K562 (cell line): ENCODE data around the gene NTM. TPM values are rescaled to one million over a fixed set of nuclear protein-coding genes. Genes with fewer than 3 reads are reported as not detected.

ENCODE experiments used
- ATAC-seq: fragments of 200-7000 bp; cut with Tn5 transposase; 3 replicates; pipeline ENCODE4 v1.9.1; 2020; ENCODE audit warnings: moderate library complexity
- BruUV-seq: library from RNA; stranded (reverse); fragments of 400-500 nt; replicated peaks from 2 replicates; lab custom pipeline; 2021; lab: Mats Ljungman, UMichigan
- CTCF ChIA-PET: fragments of 300-600 bp; formaldehyde crosslinking; extraction: SDS; loops from one replicate; lab custom pipeline; 2021; ENCODE audit warnings: low intra/inter-chr PET ratio; lab: Yijun Ruan, JAX
- POLR2A ChIA-PET: fragments of 300-600, 350-650 bp; sonication (Branson Sonifier 250); formaldehyde crosslinking; extraction: SDS; loops from one replicate; lab custom pipeline; 2021; ENCODE audit warnings: antibody characterized with exemption, inconsistent platforms; lab: Yijun Ruan, JAX
- DNase-seq, 4 experiments: peaks; one replicate each; pipeline versions ENCODE4 v3.0.0 to v3.0.0-alpha.2; 2011 to 2018; ENCODE audit warnings: low spot score in 3 of 4, mixed read lengths in 3 of 4; ENCODE audit errors: extremely low read depth in 1 of 4
- FAIRE-seq: peaks from 2 replicates; lab custom pipeline; 2011; peaks lifted over from hg19 to GRCh38; lab: Jason Lieb, UNC
- H2AFZ ChIP-seq: 2 replicates; pipeline ENCODE4 v1.6.0; 2011; ENCODE audit warnings: low read depth, low read length, control low read depth, inconsistent platforms
- H3K27ac ChIP-seq: fragments of 200-600 bp; 3 replicates; pipeline ENCODE4 v1.8.0; 2011; ENCODE audit warnings: low read depth, mild to moderate bottlenecking, control low read depth, inconsistent platforms, low read length, moderate library complexity, mixed read lengths; ENCODE audit errors: extremely low read depth
- H3K27me3 ChIP-seq, 2 experiments: fragments of 300-600 bp in 1 of 2; 2 replicates in 1 of 2; 3 replicates in 1 of 2; pipeline versions ENCODE4 v1.6.0 to v1.8.0; 2011; ENCODE audit warnings: inconsistent platforms in 2 of 2, low read length in 2 of 2, mild to moderate bottlenecking in 1 of 2, mixed read lengths in 1 of 2, moderate library complexity in 1 of 2; ENCODE audit not compliant: control insufficient read depth in 2 of 2, insufficient read depth in 2 of 2
- H3K36me3 ChIP-seq: fragments of 300-600 bp; 3 replicates; pipeline ENCODE4 v1.8.0; 2011; ENCODE audit warnings: mild to moderate bottlenecking, low read length, inconsistent platforms; ENCODE audit not compliant: control insufficient read depth, insufficient read depth
- H3K4me1 ChIP-seq, 2 experiments: fragments of 200-600 bp in 1 of 2; replicated peaks in 1 of 2; 2 replicates in 1 of 2; 3 replicates in 1 of 2; pipeline versions ENCODE4 v1.5.1 to v1.8.0; 2011; ENCODE audit warnings: inconsistent platforms in 2 of 2, low read length in 2 of 2, mild to moderate bottlenecking in 1 of 2, mixed read lengths in 1 of 2, moderate library complexity in 1 of 2; ENCODE audit not compliant: control insufficient read depth in 2 of 2, insufficient read depth in 2 of 2
- H3K4me2 ChIP-seq: 2 replicates; pipeline ENCODE4 v1.6.1; 2011; ENCODE audit warnings: low read length, control low read depth, inconsistent platforms, mixed read lengths; ENCODE audit not compliant: insufficient read depth
- H3K4me3 ChIP-seq: fragments of 200-600 bp; sonication (generic), shearing (Covaris generic); 2 replicates; pipeline ENCODE4 v1.5.1; 2016; ENCODE audit warnings: control low read depth, inconsistent platforms
- H3K79me2 ChIP-seq: fragments of 200-600 bp; 3 replicates; pipeline ENCODE4 v1.8.0; 2011; ENCODE audit warnings: low read length, inconsistent platforms; ENCODE audit not compliant: control insufficient read depth, insufficient read depth
- H3K9ac ChIP-seq, 2 experiments: 2 replicates each; pipeline versions ENCODE4 v1.6.0 to v1.6.1; 2011; ENCODE audit warnings: low read depth in 2 of 2, low read length in 2 of 2, control low read depth in 1 of 2, inconsistent platforms in 1 of 2, mild to moderate bottlenecking in 1 of 2, mixed read lengths in 1 of 2; ENCODE audit not compliant: insufficient read depth in 1 of 2
- H3K9me1 ChIP-seq: one replicate; pipeline ENCODE4 v1.6.0; 2011; ENCODE audit warnings: inconsistent platforms, mild to moderate bottlenecking, low read length, moderate library complexity; ENCODE audit not compliant: control insufficient read depth, insufficient read depth
- H3K9me3 ChIP-seq: replicated peaks from 2 replicates; pipeline ENCODE4 v1.5.1; 2011; ENCODE audit warnings: low read depth, low read length, inconsistent platforms; ENCODE audit not compliant: control insufficient read depth, insufficient read depth
- H4K20me1 ChIP-seq: replicated peaks from 2 replicates; pipeline ENCODE4 v1.6.1; 2011; ENCODE audit warnings: low read length, inconsistent platforms, mixed read lengths; ENCODE audit not compliant: control insufficient read depth, insufficient read depth
- BCOR ChIP-seq: fragments of 450-650 bp; IDR thresholded peaks from 2 replicates; pipeline ENCODE4 v1.6.1; 2016
- CAMTA2 ChIP-seq: fragments of 250-450 bp; sonication (Bioruptor Pico); conservative IDR thresholded peaks from 2 replicates; pipeline ENCODE4 v1.5.1; 2022
- CHD2 ChIP-seq: IDR thresholded peaks from 2 replicates; pipeline ENCODE4 v1.6.1; 2011; ENCODE audit warnings: low read depth, low read length
- DACH1 ChIP-seq: fragments of 450-650 bp; IDR thresholded peaks from 2 replicates; pipeline ENCODE4 v1.6.1; 2018; ENCODE audit not compliant: partially characterized antibody
- FOXK1 ChIP-seq: sonication (generic); formaldehyde crosslinking; IDR thresholded peaks from 2 replicates; pipeline ENCODE4 v1.8.0; 2022; ENCODE audit warnings: missing genetic modification reagents, mild to moderate bottlenecking, borderline replicate concordance
- KDM4B ChIP-seq, 2 experiments: fragments of 450-650 bp in 1 of 2; sonication (generic) in 1 of 2; IDR thresholded peaks; 2 replicates each; pipeline ENCODE4 v1.6.1; 2016 to 2017; ENCODE audit warnings: borderline replicate concordance in 2 of 2, antibody characterized with exemption in 1 of 2, low read depth in 1 of 2, mild to moderate bottlenecking in 1 of 2
- RBM25 ChIP-seq: fragments of 200-400 bp; formaldehyde crosslinking; IDR thresholded peaks from 2 replicates; pipeline ENCODE4 v1.6.1; 2018; ENCODE audit warnings: low read length, low read depth, moderate library complexity; ENCODE audit not compliant: severe bottlenecking
- SMARCC2 ChIP-seq: fragments of 450-650 bp; IDR thresholded peaks from 2 replicates; pipeline ENCODE4 v1.6.1; 2017; ENCODE audit warnings: antibody characterized with exemption, moderate library complexity, mild to moderate bottlenecking, low read depth
- SOX6 ChIP-seq: fragments of 450-650 bp; IDR thresholded peaks from 2 replicates; pipeline ENCODE4 v1.6.1; 2014; ENCODE audit warnings: mild to moderate bottlenecking
- TARDBP ChIP-seq: fragments of 450-650 bp; IDR thresholded peaks from 2 replicates; pipeline ENCODE4 v1.6.1; 2016
- ZEB2 ChIP-seq: fragments of 450-650 bp; IDR thresholded peaks from 2 replicates; pipeline ENCODE4 v1.6.1; 2016
- ZNF175 ChIP-seq: fragments of 200-800 bp; sonication (Bioruptor generic); IDR thresholded peaks from 2 replicates; pipeline ENCODE4 v1.6.1; 2016; ENCODE audit warnings: low read depth, mild to moderate bottlenecking, missing genetic modification characterization, missing compliant biosample characterization
- WGBS: fragments of 100-300 bp; shearing (Covaris generic); methylation state at CpG from one replicate; pipeline ENCODE4 v1.1.6; 2016; ENCODE audit warnings: low coverage, mixed read lengths; ENCODE audit not compliant: insufficient coverage; ENCODE audit errors: missing lambda C conversion rate; 5-methylcytosine and 5-hydroxymethylcytosine counted together
- in situ Hi-C: fragments of 300-500 bp; cut with MboI; formaldehyde crosslinking; loops from 4 replicates; pipeline ENCODE4 v1.15.0; 2018; ENCODE audit warnings: inconsistent platforms, mixed read lengths
- intact Hi-C: fragments of 100-400 bp; cut with micrococcal nuclease; formaldehyde crosslinking; loops from 2 replicates; pipeline ENCODE4 v1.14.2; 2022
- polyA plus RNA-seq, 8 experiments: library from polyadenylated mRNA; depleted of rRNA in 4 of 8; stranded (reverse) in 5 of 8; unstranded in 3 of 8; fragments of >200 nt; fragmentation: Nextera tagmentation in 2 of 8; fragmentation: Illumina TruSeq in 1 of 8; extraction: Ambion mirVana in 2 of 8; extraction: Trizol in 1 of 8; gene quantifications; 2 replicates each; pipeline versions ENCODE4 v1.2.1 to v1.2.3, GENCODE V29; 2011 to 2014; ENCODE audit warnings: inconsistent platforms in 1 of 8, missing spikeins in 1 of 8
- total RNA-seq, 7 experiments: library from RNA; depleted of rRNA in 6 of 7; stranded (reverse); fragments of >200 nt in 6 of 7; fragmentation: Illumina TruSeq in 2 of 7; extraction: Trizol in 2 of 7; gene quantifications; 2 replicates each; pipeline versions ENCODE4 v1.2.1 to v1.2.3, GENCODE V29; 2011 to 2021; ENCODE audit warnings: low replicate concordance in 1 of 7
- TF ChIP-seq, protein P1 (sequence below): fragments of 450-650 bp; IDR thresholded peaks from 2 replicates; pipeline ENCODE4 v1.6.1; 2016; ENCODE audit warnings: low read depth, mild to moderate bottlenecking, moderate library complexity
- TF ChIP-seq, protein P2 (sequence below), 2 experiments: fragments of 450-650 bp; conservative IDR thresholded peaks; 2 replicates each; pipeline ENCODE4 v1.6.1; 2017; ENCODE audit warnings: mild to moderate bottlenecking in 2 of 2, moderate library complexity in 2 of 2
- TF ChIP-seq, protein P3 (sequence below): sonication (generic); formaldehyde crosslinking; IDR thresholded peaks from 2 replicates; pipeline ENCODE4 v1.8.1; 2023; ENCODE audit warnings: mild to moderate bottlenecking, missing genetic modification reagents

Gene NTM
- total and polyA plus RNA-seq, 9 of the 15 experiments (the other 6 are each of a cell fraction or from before 2014, with no cell fraction given): not detected

DNA sequence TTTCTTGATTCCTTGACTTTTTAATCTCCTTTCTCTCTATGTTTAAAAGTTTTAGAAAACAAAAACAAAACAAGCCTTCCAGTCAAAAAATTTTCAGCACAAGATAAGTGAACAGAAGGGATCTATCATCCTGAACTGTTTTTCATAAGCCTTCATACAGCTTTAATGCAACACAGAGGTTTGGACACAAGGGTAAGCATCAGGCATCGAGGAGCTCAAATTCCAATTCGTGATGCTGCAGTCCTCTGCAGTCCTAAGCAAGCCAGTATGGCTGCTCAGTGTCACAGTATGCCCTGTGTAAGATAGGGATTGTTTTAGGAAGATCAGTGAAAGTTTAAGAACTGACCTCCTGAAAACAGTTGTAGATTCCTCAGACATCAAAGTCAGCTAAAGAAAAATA, 740.9 kb downstream of the NTM start:
- Histone ChIP-seq H2AFZ (no peak overlapping the region), H3K79me2 (no peaks in the 10 kb centered on the region), H3K9me1 (no peaks in the 10 kb centered on the region), H3K9me3 (no peaks in the 10 kb centered on the region), H3K9ac (no peak overlapping the region), H4K20me1 (no peaks in the 10 kb centered on the region), H3K4me3 (no peak overlapping the region), H3K27me3 (no peaks in the 10 kb centered on the region), H3K4me2 (no peak overlapping the region), H3K4me1 (no peaks in the 10 kb centered on the region), H3K27ac (no peak overlapping the region), H3K36me3 (no peaks in the 10 kb centered on the region)
- intact Hi-C loops: no loop called here
- in situ Hi-C loops: no loop called here
- ChIA-PET CTCF (no interaction called here), POLR2A (no interaction called here)
- WGBS: 5% methylated on average over 2 of the region's 2 CpGs
- no peak for TF ChIP-seq KDM4B (IDR thresholded peaks at IDR 0.05; ENCODE audit: borderline replicate concordance in 2 of 2, low read depth in 1 of 2)
- TF ChIP-seq BCOR: no peak
- no peak for TF ChIP-seq DACH1
- TF ChIP-seq FOXK1 (CRISPR knock-in tag): no peak
- TF ChIP-seq, protein P1, sequence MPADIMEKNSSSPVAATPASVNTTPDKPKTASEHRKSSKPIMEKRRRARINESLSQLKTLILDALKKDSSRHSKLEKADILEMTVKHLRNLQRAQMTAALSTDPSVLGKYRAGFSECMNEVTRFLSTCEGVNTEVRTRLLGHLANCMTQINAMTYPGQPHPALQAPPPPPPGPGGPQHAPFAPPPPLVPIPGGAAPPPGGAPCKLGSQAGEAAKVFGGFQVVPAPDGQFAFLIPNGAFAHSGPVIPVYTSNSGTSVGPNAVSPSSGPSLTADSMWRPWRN: no peak
- no peak for TF ChIP-seq ZEB2
- no TSS peak for BruUV-seq
- DNase-seq (no peak), FAIRE-seq (no peak), ATAC-seq (no peak)

DNA sequence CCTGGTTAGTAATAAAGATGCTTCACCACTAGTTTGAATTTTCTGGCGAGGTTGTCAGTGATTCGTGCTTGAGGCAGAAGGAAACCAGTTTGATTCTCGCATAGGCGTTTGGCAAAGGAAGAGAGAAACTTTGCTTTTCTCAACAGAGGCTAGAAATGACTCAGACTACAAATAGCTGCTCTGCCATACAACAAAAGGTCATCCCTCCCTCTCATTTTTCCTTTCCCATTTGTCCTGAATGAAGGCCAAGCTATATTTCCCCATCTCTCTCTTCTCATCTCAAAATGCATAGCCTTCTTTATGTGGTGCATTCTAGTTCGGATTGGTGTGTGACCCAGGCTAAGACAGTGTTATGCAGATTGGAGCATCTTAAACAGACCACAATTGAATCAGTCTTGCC, 741.4 kb downstream of the NTM start:
- H3K36me3 ChIP-seq: no peaks in the 10 kb centered on the region
- H3K9me3 ChIP-seq: no peaks in the 10 kb centered on the region
- no peak overlapping the region for H3K9ac ChIP-seq
- intact Hi-C loops: no loop called here
- H2AFZ ChIP-seq: no peak overlapping the region
- no peaks in the 10 kb centered on the region for H3K79me2 ChIP-seq
- H3K4me3 ChIP-seq: no peak overlapping the region
- H3K27me3 ChIP-seq: no peaks in the 10 kb centered on the region
- POLR2A ChIA-PET: no interaction called here
- CTCF ChIA-PET: no interaction called here
- no peaks in the 10 kb centered on the region for H3K4me1 ChIP-seq
- no peaks in the 10 kb centered on the region for H3K9me1 ChIP-seq
- no peak overlapping the region for H3K4me2 ChIP-seq
- no TSS peak for BruUV-seq
- ATAC-seq: no peak
- 0% methylated on average over 5 of the region's 5 CpGs for WGBS
- H3K27ac ChIP-seq: no peak overlapping the region
- in situ Hi-C loops: no loop called here
- FAIRE-seq: no peak
- DNase-seq: no peak
- H4K20me1 ChIP-seq: no peaks in the 10 kb centered on the region
- TF ChIP-seq CAMTA2 (CRISPR knock-in tag) (no peak), TARDBP (no peak), SMARCC2 (no peak), CHD2 (no peak), RBM25 (no peak), SOX6 (no peak), ZNF175 (CRISPR knock-in tag) (no peak)
- TF ChIP-seq, protein P2, sequence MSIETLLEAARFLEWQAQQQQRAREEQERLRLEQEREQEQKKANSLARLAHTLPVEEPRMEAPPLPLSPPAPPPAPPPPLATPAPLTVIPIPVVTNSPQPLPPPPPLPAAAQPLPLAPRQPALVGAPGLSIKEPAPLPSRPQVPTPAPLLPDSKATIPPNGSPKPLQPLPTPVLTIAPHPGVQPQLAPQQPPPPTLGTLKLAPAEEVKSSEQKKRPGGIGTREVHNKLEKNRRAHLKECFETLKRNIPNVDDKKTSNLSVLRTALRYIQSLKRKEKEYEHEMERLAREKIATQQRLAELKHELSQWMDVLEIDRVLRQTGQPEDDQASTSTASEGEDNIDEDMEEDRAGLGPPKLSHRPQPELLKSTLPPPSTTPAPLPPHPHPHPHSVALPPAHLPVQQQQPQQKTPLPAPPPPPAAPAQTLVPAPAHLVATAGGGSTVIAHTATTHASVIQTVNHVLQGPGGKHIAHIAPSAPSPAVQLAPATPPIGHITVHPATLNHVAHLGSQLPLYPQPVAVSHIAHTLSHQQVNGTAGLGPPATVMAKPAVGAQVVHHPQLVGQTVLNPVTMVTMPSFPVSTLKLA (conservative IDR thresholded peaks at IDR 0.05): no peak
- TF ChIP-seq, protein P3, sequence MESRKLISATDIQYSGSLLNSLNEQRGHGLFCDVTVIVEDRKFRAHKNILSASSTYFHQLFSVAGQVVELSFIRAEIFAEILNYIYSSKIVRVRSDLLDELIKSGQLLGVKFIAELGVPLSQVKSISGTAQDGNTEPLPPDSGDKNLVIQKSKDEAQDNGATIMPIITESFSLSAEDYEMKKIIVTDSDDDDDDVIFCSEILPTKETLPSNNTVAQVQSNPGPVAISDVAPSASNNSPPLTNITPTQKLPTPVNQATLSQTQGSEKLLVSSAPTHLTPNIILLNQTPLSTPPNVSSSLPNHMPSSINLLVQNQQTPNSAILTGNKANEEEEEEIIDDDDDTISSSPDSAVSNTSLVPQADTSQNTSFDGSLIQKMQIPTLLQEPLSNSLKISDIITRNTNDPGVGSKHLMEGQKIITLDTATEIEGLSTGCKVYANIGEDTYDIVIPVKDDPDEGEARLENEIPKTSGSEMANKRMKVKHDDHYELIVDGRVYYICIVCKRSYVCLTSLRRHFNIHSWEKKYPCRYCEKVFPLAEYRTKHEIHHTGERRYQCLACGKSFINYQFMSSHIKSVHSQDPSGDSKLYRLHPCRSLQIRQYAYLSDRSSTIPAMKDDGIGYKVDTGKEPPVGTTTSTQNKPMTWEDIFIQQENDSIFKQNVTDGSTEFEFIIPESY (CRISPR knock-in tag): no peak
